GM18873 (cell line): ENCODE results near the gene ITGB5.
A peak's percentile ranks its signal among the peaks of the same experiment; 100 is the strongest.
"Not testable (repeated sequence)": the region's sequence is repeated elsewhere in the genome, so short reads cannot be mapped to it uniquely, and the experiment has no call there.

Experiments
- ATAC-seq: cut with Tn5 transposase; IDR thresholded peaks from one replicate; pipeline ENCODE4 v1.9.1; 2021; ENCODE audit warnings: mild to moderate bottlenecking, moderate library complexity, moderate number of reproducible peaks; ENCODE audit not compliant: unreplicated experiment, low FRiP score

Gene ITGB5

DNA sequence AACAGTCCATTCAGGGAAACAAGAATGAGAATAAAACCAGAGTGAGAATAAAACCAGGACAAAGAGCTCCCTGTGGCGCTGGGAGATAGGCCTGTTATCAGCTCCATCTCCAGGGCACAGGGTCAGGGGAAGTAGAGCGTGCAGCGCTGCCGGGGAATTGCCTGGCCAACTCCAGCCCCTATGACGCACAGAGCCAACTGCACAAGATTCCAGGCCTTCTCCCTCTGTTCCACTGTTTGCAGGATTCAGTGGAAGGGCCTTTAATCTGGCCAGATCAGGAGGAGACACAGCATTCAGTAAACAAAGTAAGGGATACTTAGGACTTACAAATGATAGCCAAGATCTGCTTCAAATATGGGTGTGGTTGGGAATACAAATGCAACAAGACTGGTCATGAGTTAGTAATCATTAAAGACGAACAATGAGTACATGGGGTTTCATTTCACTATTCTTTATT, 49.4 kb downstream of the ITGB5 start:
- ATAC-seq, result no peak

DNA sequence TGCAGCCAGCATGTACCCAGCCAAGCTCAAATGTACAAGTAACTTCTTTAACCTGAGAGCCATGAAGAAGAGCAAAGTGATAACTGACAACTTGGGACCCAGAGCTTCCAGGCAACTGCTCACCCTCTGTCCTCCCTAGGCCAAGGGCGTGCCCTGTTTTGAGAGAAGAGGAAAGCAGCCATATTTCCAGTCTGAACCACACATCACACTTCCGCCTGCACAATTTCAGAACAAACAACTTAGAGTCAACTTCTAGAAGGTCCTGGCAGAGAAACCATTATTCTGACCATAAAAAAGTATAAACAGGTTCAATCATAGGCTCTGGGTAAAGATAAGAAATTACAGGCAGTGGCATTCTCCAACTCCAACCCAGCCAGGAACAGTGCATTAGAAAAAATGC, 50.1 kb downstream of the ITGB5 start:
- ATAC-seq, result no peak

DNA sequence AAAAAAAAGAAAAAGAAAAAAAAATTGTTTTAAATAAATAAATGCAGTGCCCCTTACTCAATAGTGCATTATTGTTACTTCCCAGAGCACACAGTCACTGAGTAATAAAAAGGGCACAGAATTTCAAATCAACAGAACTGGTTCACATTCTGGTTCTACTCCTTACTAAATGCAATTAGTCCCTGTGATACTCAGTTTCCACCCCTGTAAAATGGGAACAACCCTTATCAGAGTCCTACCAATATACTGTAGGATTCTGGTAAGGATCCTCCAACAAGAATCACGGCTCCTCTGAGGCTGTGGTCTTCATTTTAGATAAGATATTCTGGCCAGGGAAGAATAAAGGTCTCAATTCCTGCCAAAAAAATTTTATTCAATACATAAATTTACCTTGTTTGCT, 50.7 kb downstream of the ITGB5 start:
- no peak for ATAC-seq

DNA sequence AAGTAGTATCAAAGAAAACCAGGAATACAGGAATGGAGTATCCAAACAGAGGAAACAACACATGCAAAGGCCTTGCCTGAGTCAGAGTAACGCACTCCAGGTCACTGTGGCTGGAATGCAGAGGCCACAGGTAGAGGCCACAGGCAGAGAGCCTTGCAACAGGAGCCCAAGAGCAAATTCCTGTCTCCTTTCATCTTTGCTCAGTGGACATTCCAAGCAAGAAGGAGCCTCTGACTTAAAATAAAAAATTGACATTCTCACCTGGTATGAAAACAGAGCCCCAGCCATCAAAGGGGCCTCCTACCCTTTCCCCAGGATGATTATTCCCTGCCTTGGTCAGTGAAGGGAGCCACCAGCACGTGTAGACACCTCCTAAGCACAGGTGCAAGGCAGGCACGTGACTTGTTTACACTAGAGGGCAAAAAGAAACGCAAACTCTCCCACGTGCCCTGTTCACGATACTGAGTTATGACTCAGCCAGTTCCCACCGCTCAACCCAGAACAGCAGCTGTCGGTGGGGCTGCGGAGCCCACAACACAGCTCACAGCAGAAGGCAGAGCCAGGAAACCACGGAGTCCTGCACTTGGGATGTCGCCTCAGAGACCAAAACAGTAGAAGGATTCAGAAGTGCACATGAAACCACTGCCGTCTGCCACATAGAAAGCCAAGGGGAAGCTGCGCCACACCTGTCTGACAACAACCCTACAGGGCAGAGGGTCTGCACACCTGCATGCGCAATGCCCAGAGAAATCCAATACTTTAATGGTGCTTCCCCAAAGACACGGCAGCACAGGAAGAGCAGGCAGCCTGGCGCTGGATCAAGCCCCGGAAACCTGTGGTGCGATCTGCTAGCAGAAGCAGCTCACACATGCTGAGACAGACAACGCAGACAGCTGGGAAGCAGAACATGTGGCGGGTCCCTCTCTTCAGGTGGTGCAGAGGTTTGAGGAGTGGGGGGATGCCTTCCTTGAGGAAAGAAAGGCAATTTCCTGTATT, 52.1 kb downstream of the ITGB5 start:
- peak; percentile 92 for ATAC-seq

DNA sequence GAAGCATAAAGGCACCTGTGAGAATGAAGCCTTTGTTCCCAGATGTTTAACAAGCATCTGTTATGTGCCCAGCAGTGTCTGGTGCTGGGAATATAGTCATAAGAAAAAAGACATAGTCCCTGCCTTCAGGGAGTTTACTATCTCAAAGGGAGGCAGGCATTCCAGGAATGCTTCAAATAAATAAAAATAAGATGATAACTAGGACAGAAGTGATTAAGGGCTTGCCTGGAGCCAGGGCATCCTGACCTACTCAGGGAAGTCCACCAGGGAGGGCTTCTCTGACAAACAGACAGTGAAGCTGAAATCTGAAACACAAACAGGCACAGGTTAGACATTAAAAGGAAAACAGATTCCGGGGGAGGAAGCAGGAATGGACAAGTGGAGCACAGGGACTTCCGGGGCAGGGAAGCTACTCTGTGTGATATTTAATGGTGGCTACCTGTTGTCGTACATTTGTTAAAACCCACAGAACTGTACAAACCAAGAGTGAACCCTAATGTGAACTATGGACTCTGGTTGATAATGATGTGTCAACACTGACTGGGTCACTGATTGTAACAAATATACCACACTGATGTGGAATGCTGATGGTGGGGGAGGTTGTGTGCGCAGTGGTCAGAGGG, 53.3 kb downstream of the ITGB5 start:
- no peak for ATAC-seq

DNA sequence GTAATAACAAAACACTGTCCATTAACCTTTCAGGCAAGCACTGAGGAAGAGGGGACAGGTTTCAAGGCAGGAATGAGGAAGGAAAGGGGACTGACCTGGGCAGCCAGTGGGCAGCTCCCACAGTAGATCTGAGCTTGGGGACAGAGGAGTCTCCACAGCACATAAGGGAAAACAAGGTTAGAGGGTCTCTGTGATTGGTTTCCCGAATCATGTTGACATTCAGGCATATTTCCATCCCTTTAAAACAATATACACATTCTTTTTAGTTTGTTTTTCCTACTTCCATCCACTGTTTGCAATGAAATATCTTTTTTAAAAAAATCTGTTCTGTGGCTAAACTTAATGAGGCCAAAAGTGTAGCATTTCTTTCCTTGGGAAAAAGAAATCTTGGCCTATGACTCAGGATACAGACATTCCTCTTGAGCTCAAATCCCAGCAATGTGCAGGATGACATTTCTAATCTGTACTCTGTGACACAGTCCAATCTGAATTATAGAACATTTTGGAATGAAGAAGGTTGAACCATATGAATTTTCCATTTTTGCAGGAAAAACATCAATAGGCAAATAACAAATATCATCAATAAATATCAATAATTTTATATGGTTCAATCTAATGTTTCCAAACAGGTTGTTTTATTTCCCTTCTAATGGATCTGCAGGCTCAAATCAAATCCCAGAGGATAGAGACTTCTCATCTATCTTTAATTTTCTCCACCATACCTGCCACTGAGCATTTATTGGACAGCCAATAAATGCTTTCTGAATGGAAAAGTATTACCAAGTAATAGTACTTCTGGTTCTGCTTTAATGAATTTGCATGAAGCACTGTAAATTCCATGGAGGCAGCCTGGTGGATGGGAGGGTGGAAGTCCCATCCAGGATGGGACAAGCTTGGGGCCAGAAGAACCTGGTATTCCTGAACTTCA, 54.1 kb downstream of the ITGB5 start:
- no peak for ATAC-seq

DNA sequence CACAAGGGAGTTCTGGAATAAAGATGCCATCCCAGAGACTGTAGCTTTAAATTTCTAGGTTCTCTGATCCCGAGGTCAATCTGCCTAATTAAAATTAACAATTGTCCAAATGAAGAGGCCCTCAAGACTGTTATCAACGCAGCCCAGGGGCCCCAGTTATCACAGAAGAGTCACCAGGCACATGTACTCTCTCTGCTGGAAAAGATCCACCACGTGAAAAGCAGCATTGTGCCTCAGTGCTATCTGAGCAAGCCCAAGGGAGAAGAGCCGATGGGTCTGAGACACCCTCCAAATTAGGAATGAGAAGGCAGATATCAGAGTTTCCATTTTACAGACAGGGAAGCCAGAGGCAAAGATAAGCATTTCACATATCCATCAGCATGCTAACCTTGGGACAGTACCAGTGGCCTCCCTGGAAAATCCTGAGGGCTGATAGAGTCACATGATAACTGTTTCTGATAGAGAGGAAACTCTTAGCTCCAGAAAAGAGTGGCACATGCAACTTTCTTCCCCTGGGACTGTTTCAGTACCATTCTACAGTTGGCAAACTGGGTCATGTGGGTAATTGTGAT, 55.5 kb downstream of the ITGB5 start:
- ATAC-seq, result no peak

DNA sequence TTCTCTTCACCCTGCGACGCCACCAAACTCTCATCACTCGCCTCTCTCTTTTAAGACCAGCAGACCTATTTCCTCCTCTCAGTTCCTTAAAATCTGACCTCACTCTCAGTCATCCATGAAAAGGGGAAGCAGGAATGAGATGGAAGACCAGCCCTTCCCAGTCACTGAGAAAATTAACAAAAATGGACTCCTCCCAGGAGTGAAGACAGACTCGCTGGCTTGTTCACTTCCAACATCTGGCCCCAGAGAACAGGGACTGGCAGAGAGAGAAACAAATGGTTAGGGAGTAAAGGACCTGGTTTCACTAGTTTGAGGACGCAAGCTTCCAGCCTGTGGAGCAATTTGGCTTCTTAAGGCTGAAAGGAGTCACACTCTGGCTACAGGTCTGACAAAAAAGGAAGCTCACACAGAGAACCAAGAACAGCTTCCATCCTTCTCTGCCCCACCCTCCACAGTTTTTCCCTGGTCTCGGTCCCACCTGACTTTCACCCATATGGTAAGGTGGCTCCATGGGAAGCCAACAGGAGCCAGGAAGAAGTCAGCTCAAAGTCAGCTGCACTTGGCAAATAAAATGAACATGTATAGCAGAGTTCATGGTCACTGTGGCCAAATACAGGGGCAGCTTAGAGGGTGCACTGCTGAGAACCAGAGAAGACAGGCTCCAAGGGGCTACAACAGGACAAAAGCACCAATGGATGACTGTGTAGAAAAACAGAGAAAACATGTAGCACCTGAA, 57.2 kb downstream of the ITGB5 start:
- ATAC-seq, result no peak

DNA sequence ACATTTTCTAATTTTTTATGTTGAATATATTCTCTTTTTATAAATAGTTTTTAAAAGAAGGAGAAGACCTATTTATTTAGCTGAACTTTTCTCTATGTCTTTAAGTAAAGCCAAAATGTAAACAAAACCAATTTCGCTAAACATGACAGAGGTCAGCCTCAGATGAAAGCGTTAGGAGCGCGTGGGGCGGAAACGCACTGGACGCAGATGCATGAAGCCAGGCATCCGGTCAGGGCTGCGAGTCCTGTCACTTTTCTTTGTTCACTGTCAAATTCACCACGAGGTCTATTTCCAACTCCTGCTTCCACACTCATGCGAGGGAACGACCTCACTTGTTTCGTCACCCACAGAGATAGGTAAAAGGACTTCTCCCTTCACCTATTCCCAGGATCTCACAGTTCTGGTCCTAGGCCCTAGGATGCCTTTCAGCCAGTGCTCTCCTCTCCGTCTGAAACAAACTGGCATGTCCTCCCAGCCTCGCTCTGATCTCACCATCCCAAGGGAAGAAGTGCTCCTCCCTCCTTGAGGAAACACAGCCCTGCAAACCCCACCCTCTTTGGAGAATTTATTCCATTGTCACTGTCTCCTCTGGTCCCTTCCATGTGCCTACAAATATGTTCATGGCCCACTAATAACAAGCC, 57.9 kb downstream of the ITGB5 start:
- no peak for ATAC-seq

DNA sequence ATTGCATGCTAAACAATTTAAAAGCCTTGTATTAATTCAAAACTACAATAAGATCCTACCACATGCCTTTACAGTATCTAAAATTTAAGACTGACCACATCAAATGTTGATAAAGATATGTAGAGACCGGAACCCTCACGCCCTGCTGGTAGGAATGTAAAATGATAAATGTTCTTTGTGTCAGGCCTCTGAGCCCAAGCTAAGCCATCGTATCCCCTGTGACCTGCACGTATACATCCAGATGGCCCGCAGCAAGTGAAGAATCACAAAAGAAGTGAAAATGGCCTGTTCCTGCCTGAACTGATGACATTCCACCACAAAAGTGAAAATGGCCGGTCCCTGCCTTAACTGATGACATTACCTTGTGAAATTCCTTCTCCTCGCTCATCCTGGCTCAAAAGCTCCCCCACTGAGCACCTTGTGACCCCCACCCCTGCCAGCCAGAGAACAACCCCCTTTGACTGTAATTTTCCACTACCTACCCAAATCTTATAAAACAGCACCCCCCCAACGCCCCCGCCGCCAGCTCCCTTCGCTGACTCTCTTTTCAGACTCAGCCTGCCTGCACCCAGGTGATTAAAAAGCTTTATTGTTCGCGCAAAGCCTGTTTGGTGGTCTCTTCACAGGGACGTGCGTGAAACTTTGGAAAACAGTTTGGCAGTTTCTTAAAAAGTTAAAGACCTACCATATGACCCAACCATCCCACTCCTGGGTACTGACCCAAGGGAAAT, 59.5 kb downstream of the ITGB5 start:
- not testable (repeated sequence) for ATAC-seq

DNA sequence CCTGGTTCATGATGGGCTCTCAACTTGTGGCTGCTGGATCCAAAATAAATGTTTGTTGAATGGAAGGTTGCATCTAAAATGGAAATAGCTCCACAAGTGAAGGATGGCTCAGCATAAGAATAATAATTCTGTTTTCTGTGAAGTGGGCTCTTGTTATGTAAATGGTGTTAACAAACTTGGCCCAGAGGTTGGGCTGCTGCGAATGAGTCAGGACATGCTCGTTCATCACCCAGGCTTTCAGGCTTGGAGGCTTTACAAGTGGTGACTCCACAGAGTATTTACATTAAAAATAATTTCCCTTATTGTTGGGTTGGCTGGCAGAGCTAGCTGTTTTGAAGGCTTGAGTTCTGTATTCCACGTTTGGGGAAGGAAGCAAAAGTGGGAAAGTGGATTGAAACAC, 60.5 kb downstream of the ITGB5 start:
- ATAC-seq, result no peak

DNA sequence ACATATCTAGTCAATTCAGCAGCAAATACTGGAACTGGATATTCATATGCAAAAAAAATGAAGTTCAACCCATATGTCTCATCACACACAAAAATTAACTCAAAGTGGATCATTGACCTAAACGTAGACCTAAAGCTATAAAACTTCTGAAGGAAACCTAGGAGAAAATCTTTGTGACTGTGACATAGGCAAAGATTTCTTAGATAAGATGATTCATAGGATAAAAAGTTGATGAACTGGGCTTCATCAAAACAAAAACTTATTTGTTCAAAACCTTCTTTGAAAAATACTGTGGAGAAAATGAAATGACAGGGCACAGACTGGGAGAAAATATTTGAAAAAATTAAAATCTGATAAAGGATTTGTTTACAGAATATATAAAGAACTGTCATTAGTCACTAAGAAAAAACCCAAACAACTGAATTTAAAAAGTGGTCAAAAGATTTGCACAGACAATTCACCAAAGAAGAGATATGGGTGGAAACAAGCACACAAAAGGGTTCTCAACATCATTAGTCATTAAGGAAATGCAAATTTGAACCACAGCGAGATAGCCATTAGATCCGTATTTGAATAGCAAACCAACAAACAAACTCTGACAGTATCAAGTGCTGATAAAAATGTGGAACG, 62.8 kb downstream of the ITGB5 start:
- ATAC-seq, result no peak

DNA sequence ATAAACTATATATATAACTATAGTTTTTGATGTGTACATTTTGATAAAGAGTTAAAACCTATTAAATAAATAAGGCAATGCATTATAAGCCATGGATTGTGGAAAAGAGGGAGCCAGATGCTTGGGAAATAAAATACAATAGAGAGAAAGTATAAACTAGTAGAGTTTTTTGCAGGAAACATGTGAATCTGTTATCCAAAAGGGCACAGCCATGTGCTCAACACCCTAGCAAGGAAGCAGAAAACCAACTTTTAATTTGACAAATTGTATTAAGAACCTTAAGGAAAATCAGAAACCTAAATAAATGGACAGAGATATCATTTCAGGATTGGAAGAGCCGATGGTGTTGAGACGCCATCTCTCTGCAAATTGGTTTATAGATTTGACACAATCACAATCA, 63.5 kb downstream of the ITGB5 start:
- ATAC-seq, result no peak

DNA sequence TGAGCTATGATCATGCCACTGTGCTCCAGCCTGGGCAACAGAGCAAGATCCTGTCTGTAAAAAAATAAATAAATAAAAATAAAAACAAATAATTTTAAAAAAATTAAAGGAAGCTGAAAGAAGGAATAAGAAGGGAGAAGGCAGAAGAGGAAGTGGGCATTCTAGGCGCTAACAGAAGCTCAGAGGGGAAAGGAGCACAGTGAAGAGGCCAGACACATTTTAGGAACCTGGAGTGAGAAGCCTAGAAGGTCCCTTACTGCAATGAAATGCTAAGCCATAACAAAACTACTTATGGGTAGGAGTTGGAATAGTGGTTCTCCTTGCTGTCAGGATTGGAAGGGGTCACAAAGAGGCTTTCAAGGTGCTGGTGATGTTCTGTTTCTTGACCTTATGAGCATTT, 64.0 kb downstream of the ITGB5 start:
- no peak for ATAC-seq

DNA sequence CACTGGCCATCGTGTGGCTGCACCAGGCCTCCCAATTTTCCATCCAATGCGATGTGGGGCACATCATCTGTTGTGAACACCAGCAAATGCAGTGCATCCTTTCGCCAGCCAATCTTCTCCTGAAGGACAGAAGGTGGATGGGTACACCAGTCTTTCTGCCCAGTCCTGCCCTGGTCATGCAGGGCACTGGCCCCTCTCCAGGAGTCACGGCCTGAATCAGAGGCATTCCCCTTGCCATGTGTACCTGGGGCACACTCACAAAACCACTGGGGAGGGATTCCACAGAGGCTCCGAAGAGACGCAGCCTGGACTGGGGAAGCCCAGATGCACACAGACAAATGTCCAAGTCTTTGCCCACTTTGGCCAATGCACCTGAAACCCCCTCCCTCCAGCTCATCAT, 65.8 kb downstream of the ITGB5 start:
- no peak for ATAC-seq

DNA sequence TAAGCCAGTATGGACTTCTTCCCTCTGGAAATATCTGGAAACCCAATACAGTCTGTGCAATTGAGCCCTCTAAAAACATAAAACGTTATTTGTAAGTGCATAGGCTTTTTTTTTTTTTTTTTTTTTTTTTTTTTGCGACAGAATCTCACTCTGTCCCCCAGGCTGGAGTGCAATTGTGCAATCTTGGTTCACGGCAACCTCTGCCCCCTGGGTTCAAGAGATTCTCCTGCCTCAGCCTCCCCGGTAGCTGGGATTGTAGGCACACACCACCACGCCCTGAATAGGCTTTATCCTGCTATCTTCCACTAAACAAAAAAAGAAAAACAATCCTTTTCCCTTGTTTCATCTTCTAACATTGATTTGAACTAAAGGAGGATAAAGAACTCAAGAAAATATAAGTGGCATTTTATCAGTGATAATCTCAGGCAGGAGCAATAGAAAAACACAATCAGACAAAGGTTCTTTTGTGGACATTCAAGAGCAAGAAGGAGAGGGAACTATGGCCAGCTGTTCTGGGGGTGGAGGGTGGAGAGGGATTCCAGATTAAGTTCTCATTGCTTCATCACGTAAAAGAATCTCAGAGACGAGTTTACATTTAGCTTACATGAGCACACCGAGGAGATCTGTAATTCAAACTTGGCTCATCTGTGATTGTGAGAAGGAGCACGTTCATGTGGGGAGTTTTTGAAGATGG, 68.6 kb downstream of the ITGB5 start:
- no peak for ATAC-seq

DNA sequence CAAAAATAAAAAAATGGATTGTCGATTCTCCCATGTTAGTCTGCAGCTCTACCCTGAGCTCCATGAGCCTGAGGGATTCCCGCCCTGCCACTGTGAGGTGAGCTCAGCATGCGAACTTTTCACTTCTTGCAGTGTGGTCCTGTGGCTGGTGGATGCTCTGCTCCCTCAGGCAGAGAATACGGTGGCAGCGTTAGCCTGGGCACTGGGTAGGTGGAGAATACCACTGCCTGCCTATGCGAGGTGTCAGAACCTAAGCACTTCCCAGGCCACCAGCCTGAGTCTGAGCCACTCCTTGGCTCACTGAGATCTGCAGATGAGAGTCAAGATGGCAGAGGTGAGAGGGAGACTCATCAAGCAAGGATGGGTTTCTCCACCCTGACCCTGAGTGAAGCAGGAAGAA, 70.1 kb downstream of the ITGB5 start:
- no peak for ATAC-seq

DNA sequence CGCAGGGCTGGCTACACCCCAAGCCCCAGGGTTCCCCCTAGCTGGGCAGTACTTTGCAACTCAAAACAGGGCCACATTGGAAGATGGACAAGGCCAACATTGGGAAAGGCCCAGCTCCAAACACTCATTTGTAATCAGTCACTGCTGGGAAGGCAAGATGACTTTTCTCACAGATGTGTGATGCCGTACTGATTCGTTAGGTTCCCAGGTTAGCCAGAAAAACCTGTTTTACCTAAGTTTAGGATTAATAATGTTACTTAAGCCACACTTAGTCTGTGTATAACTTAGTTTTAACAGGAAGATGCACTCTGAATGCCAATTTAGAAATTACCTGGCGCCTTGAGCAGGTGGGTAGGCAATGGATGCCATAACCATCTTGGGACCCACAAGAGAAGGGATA, 71.0 kb downstream of the ITGB5 start:
- ATAC-seq, result no peak
